Measurements from ENCODE around the gene PLXNB3. TPM values are rescaled to one million over a fixed set of nuclear protein-coding genes. Genes with fewer than 3 reads are reported as not detected.

Gene PLXNB3
- total RNA-seq, 1 experiment from 2014 or later, result 0.16 TPM

DNA sequence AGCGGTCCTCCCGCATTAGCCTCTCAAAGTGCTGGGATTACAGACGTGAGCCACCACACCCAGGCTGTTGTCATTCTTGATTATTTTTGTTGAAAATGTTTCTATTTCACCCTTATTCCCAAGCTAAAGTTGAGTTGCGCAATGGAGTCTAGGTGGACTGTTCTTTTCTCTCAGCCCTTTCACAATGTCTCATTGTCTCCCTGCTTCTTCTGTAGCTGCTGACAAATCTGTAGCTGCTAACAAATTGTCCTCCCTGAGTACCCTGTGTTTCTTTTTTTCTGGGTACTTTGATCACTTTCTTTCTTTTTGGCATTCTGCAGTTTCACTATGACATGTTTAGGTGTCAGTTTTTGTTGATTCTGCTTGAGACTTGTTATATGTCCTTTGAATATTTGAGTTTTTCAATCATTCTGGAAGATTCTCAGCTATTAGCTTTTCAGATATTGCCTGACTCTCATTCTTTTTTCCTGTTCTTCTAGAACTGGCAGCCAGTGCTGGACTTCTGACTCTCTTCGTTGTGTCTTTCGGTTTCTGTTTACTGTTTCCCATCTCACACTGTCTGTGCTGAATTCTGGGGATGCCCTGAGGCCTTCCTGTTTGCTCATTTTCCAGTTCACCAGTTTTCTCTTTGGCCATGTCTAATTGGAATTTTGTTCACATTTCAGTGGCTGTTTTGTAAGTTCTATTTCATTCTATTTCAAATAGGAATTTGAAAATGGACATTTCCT is 32.8 kb upstream of the PLXNB3 start:
- Mint-ChIP-seq H3K9me3 (ENCODE audit: unreplicated experiment) (no peaks in the 10 kb centered on the region), H3K27me3 (ENCODE audit: insufficient read depth, unreplicated experiment) (no peaks in the 10 kb centered on the region), H3K36me3 (ENCODE audit: insufficient read depth, unreplicated experiment) (peaks cover 3% of the 10 kb centered on the region), H3K4me3 (ENCODE audit: unreplicated experiment) (no peak overlapping the region), H3K4me1 (ENCODE audit: low read depth, unreplicated experiment) (no peaks in the 10 kb centered on the region), H3K27ac (ENCODE audit: unreplicated experiment) (no peak overlapping the region)
- Histone ChIP-seq H3K9me3 (no peaks in the 10 kb centered on the region), H3K4me3 (ENCODE audit: low read depth, low read length) (no peak overlapping the region), H3K4me1 (peaks cover 4% of the 10 kb centered on the region; the same call in 1 of the 2 replicates), H3K36me3 (ENCODE audit: control insufficient read depth, insufficient read depth, low read length) (no peaks in the 10 kb centered on the region), H3K27me3 (replicated peaks; ENCODE audit: control insufficient read depth, insufficient read depth, low read length) (no peaks in the 10 kb centered on the region)
- no TSS peak for BruUV-seq (replicated peaks)
- ChIA-PET POLR2A (no interaction called here), CTCF (no interaction called here)
- TF ChIP-seq, protein P1, sequence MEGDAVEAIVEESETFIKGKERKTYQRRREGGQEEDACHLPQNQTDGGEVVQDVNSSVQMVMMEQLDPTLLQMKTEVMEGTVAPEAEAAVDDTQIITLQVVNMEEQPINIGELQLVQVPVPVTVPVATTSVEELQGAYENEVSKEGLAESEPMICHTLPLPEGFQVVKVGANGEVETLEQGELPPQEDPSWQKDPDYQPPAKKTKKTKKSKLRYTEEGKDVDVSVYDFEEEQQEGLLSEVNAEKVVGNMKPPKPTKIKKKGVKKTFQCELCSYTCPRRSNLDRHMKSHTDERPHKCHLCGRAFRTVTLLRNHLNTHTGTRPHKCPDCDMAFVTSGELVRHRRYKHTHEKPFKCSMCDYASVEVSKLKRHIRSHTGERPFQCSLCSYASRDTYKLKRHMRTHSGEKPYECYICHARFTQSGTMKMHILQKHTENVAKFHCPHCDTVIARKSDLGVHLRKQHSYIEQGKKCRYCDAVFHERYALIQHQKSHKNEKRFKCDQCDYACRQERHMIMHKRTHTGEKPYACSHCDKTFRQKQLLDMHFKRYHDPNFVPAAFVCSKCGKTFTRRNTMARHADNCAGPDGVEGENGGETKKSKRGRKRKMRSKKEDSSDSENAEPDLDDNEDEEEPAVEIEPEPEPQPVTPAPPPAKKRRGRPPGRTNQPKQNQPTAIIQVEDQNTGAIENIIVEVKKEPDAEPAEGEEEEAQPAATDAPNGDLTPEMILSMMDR (IDR thresholded peaks at IDR 0.05; ENCODE audit: insufficient read depth in 1 of 2, low read depth in 1 of 2, low read length in 1 of 2, severe bottlenecking in 1 of 2, unreplicated experiment in 1 of 2), result no peak
- intact Hi-C loops (cut with micrococcal nuclease; ENCODE audit: unreplicated experiment), result no loop called here
- no peak for DNase-seq

DNA sequence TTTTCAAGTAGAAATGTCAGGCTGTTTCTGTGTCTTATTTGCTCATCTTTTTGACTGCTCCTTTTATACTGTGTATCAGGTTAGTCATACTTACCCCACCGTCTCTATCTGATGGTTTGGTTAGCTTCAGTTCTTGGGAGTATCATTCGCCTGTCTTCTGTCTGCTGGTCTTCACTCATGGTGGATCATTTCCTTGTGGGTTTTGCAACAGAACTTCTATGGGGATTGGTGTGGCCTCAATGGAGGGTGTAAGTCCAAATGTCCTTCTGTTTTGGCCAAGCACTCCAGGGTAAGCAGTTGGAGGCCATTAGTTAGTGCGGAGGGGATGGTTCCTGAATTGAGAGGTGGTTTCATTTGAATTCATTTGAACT is 32.2 kb upstream of the PLXNB3 start:
- H3K27ac Mint-ChIP-seq (ENCODE audit: unreplicated experiment), result no peak overlapping the region
- no peak overlapping the region for H3K4me3 ChIP-seq (ENCODE audit: low read depth, low read length)
- no peak for DNase-seq
- CTCF ChIA-PET, result no interaction called here
- H3K9me3 Mint-ChIP-seq (ENCODE audit: unreplicated experiment), result no peaks in the 10 kb centered on the region
- no peak overlapping the region for H3K4me3 Mint-ChIP-seq (ENCODE audit: unreplicated experiment)
- no peaks in the 10 kb centered on the region for H3K27me3 Mint-ChIP-seq (ENCODE audit: insufficient read depth, unreplicated experiment)
- POLR2A ChIA-PET, result no interaction called here
- H3K27me3 ChIP-seq (replicated peaks; ENCODE audit: control insufficient read depth, insufficient read depth, low read length), result no peaks in the 10 kb centered on the region
- H3K36me3 Mint-ChIP-seq (ENCODE audit: insufficient read depth, unreplicated experiment), result no peaks in the 10 kb centered on the region
- intact Hi-C loops (cut with micrococcal nuclease; ENCODE audit: unreplicated experiment), result no loop called here
- H3K36me3 ChIP-seq (ENCODE audit: control insufficient read depth, insufficient read depth, low read length), result no peaks in the 10 kb centered on the region
- BruUV-seq (replicated peaks), result no TSS peak
- H3K4me1 ChIP-seq, result no peaks in the 10 kb centered on the region; the same call in 1 of the 2 replicates
- TF ChIP-seq, protein P1 (IDR thresholded peaks at IDR 0.05; ENCODE audit: insufficient read depth in 1 of 2, low read depth in 1 of 2, low read length in 1 of 2, severe bottlenecking in 1 of 2, unreplicated experiment in 1 of 2), result no peak
- H3K9me3 ChIP-seq, result no peaks in the 10 kb centered on the region
- no peaks in the 10 kb centered on the region for H3K4me1 Mint-ChIP-seq (ENCODE audit: low read depth, unreplicated experiment)

DNA sequence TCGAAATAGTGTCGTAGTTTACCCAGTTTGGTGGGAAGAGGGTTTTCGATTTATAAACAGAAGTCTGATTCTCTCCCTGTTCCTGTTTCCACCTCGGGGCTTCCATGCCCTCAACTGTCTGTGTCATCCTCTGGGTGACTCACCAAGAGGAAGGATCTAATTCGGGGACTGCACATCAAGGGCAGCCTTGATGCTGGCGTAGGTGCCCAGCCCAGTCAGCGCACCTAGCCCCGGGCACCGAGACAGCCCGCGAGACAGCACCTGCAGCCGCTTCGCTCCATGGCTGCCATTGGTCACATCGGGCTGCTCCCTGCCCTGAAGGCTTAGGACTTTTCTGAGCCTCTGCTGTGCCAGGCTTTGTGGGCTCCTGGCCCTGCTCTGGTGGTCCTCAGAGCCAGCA is 31.6 kb upstream of the PLXNB3 start:
- ChIA-PET CTCF (no interaction called here), POLR2A (no interaction called here)
- no TSS peak for BruUV-seq (replicated peaks)
- no peaks in the 10 kb centered on the region for H3K4me1 ChIP-seq
- Mint-ChIP-seq H3K36me3 (ENCODE audit: insufficient read depth, unreplicated experiment) (no peaks in the 10 kb centered on the region), H3K4me3 (ENCODE audit: unreplicated experiment) (no peak overlapping the region), H3K27me3 (ENCODE audit: insufficient read depth, unreplicated experiment) (no peaks in the 10 kb centered on the region), H3K9me3 (ENCODE audit: unreplicated experiment) (no peaks in the 10 kb centered on the region), H3K4me1 (ENCODE audit: low read depth, unreplicated experiment) (no peaks in the 10 kb centered on the region), H3K27ac (ENCODE audit: unreplicated experiment) (no peak overlapping the region)
- no peaks in the 10 kb centered on the region for H3K36me3 ChIP-seq (ENCODE audit: control insufficient read depth, insufficient read depth, low read length)
- H3K4me3 ChIP-seq (ENCODE audit: low read depth, low read length), result no peak overlapping the region
- intact Hi-C loops (cut with micrococcal nuclease; ENCODE audit: unreplicated experiment), result no loop called here
- TF ChIP-seq, protein P1 (IDR thresholded peaks at IDR 0.05; ENCODE audit: insufficient read depth in 1 of 2, low read depth in 1 of 2, low read length in 1 of 2, severe bottlenecking in 1 of 2, unreplicated experiment in 1 of 2), result no peak
- no peak for DNase-seq
- no peaks in the 10 kb centered on the region for H3K27me3 ChIP-seq (replicated peaks; ENCODE audit: control insufficient read depth, insufficient read depth, low read length)
- no peaks in the 10 kb centered on the region for H3K9me3 ChIP-seq
